GM19193 (cell line): ENCODE measurements around the gene SDK2.

Experiments
- POLR2A ChIP-seq: IDR thresholded peaks from 4 replicates; pipeline ENCODE4 v1.6.1; 2011; ENCODE audit not compliant: insufficient read depth, insufficient read length; ENCODE audit errors: extremely low read depth

Gene SDK2

DNA sequence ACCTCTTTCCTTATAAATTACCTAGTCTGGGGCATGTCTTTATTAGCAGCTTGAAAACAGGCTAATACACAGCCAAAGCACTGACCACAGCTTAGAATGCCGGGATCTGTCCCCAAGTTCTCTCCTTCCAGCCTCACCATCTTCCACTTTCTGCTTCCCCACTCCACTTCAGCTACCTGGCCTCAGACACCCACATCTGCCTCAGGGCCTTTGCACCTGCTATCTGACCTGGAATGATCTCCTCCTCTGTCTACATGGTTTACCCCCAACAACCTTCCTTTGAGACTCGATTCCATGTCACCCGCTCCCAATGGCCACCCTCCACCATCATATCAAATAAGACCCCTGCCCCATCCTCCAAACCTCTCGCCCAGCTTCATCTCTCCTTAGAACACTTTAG, 179.8 kb downstream of the SDK2 start:
- no peak for TF ChIP-seq POLR2A

DNA sequence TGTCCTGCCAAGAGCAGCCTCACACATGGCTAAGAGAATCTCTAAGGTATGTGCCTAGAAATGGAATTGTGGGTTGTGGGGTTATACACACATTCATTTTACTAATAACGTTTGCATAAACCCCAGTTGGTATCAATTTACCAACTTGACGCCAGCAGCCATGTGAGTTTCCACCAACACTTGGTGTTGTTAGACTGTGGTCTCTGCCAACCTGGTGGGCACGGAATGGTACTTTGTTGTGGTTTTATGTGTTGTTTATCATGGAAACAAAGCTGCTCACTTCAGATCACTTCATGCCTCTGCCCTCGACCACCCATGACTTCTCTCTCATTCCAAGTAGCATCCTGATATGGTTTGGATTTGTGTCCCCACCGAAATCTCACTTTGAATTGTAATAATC, 180.4 kb downstream of the SDK2 start:
- TF ChIP-seq POLR2A = no peak

DNA sequence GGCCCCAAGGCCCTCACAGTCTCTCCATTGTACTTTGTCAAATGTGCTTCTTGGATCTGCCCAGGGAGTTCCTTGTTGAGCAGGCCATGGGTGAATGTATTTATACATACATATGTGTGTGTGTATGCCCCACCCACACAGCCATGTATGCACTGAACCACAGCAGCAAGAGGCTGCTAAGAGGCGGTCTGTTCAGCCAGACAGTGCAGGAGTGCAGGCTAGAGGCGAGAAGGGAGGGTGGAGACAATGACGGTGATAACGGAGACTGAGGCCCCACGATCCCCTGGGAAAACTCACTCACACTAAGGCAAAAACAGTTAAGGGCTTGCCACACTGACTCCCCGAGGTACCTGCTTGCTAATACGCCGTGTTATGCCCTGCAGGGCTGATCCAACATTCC, 181.4 kb downstream of the SDK2 start:
- TF ChIP-seq POLR2A = no peak

DNA sequence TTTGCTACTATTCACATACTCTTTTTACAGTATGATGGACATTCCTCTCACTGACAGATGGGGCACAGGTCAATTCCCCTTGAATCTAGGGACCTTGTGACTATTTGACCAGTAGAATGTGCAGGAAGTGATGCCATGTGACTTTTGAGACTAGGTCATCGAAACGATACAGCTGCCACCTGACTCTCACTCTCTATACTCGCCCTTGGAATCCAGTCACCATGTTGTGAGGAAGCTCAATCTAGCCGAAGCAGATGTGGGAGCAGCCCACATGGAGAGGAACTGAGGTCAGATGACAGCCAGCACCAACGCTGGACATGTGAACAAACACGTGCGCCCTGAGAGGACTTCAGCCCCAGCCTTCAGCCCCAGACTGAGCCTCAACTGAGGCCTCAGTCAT, 184.3 kb downstream of the SDK2 start:
- TF ChIP-seq POLR2A = no peak

DNA sequence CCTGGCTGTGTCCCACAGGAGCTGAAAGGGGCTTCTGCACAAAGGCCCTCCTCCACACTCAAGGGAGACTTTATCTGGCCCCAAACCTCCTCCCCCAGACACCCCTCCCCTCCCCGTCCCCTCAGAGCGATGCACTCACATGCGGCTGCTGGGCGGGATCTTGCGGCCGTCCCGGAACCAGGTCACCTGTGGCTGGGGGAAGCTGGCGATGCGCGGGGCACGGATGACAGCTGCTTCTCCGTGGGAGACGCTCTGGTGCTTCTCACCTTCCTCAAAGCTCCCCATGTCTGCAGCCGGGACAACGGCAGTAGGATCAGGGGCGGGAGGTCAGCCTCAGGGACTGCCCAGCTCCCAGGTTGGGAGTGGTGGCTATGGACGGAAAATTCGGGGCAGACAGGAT, 188.5 kb downstream of the SDK2 start:
- TF ChIP-seq POLR2A = no peak

DNA sequence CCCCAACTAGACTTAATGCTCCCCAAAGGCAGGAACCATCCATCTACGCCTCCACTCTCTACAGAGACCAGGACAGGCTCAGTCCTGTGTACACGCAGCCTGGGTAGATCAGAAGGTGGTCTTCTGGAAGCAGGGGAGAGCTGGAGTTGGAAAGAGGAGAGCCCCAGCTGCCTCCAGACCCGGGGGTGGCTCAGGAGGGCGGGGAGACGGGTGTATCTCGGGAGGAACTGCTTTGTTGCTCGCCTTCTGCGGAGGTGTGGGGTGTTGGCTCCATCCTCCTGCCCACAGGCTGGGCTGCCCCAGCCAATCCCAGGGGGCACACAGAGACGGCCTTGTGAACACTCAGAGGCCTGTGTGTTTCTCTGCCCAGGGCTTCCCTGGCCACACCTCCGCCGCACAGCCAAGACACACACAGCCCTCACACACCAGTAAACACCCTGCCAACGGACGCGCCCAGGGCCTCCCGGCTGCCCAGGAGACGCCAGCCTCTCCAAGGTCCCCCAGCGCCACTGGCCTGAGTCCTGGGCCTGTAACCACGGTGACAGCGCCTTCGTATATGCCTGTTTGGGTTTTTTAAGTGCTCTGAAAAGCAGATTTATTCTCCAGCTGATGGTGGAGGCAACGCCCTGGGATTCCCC, 189.1 kb downstream of the SDK2 start:
- no peak for TF ChIP-seq POLR2A

DNA sequence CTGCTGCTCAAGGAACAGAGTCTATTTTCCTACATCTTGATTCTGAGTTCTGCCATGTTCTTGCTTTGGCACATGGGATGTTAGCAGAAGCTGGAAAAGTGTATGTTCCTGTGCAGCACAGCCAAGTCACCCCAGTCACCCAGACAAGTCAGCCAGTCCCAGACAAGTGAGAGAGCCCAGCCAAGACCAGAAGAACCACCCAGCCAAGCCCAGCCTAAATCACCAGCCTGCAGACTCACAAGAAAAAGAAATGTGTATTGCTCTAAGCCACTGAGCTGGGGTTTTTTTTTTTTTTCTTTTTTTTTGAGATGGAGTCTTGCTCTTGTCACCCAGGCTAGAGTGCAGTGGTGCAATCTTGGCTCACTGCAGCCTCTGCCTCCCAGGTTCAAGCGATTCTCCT, 191.2 kb downstream of the SDK2 start:
- no peak for TF ChIP-seq POLR2A

DNA sequence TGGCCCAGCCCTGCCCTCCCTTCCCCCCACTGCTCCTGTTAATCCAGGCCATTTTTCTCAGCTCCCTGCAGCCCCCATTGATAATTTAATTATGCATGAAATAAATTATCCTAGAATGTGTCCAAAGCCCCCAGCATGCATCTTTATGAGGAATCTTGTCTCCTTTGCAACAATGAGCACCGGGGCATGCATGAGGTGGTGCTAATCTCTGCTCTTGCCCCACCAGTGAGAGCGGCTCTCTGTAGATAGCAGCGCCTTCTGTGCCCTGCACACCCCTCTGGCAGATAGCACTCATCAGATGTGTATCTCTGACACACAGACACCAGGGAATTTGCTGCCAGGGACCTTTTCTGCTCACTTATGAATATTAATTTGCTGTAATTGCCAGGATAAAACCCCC, 192.2 kb downstream of the SDK2 start:
- TF ChIP-seq POLR2A = no peak

DNA sequence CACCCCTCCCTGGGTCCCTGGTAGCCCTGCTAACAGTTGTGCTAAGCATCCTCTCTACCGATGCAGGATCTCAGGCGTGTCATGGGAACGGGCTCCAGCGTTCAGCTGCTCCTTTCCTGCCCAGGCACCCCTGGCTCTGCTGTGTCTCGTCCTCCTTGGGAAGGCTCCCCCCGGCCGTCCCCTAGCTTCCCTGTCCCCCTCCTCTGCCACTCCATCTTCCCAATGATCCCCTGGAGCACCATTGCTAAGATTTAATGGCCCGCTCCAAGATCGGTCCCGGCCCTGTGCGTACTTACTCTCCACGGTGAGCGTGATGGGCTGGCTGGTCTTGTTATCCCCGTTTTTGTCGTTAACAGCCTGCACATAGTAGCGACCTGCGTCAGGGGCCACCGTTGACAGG, 196.9 kb downstream of the SDK2 start:
- TF ChIP-seq POLR2A = no peak

DNA sequence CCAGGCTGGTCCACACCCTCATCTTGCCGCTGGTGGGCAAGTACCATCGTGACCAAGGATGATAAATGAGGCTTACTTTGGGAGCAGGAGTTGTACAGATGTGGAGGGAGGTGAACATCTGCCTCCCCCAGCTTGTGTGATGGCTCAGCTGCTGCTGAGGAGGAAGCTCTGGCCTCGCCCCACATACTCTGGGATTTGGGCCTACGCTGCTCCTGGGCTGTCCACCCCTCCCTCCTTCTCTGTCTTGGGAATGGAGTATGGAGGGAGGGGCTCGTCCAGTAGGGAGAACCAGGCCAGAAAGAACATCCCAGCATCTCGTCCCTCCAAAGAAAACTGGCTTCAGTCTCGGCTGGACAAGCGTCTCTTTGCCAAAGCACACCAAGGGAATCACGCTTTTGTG, 197.6 kb downstream of the SDK2 start:
- no peak for TF ChIP-seq POLR2A

DNA sequence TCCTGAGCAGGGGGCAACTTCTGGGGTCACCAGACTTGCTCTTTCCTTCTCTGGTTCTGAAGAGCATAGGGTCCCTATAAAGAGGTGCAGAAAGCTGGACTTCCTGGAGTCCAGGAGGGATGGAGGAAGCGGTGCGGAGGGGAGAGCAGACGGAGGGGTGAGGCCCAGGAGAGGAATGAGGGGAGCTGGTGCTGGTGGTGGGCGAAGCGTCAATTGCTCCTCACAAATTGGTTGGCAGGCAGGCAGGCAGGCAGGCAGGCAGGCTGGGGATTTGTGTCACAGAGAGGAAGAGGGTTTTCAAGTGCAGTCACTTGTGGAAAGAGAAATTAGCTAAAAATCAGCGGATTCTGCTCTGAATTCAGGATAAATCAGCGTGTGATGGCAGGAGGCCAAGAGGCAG, 198.8 kb downstream of the SDK2 start:
- TF ChIP-seq POLR2A = no peak

DNA sequence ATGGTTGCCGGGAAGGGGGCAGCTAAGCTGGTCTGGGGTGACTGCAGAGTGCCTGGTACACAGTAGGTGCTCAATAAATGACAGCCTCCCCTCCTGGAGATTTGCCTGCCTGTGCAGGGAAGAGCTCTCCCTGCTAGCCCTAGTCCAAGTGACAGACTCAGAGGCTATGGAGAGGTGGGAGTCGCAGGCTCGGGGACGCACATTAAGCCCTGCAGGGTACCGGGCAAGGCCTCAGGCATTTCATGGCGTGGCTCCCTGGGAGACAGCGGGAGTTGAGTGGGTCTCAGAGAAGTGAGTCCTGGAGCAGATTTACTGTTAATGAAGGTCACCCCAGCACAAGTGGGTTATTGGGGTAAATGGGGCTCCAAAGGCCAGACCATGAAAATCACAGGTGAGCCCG, 200.2 kb downstream of the SDK2 start:
- TF ChIP-seq POLR2A = no peak

DNA sequence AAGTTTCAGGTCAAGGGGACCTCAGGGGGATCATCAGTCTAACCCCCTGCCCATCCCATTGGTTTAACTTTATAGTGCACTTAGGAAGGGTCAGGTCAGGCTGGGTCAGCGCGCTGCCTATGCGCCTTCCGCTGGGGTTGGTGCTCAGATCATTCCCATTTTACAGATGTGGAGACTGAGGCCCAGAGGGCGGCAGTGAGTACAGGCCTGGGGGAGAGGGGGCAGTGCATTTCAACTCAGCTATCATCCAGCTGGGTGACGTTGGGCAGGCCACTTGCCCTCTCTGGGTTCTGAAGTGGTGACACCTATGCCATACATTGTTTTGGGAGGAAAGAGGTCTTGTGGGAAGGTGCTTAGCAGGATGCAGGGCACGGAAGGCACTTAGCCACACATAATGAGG, 204.6 kb downstream of the SDK2 start:
- TF ChIP-seq POLR2A = no peak

DNA sequence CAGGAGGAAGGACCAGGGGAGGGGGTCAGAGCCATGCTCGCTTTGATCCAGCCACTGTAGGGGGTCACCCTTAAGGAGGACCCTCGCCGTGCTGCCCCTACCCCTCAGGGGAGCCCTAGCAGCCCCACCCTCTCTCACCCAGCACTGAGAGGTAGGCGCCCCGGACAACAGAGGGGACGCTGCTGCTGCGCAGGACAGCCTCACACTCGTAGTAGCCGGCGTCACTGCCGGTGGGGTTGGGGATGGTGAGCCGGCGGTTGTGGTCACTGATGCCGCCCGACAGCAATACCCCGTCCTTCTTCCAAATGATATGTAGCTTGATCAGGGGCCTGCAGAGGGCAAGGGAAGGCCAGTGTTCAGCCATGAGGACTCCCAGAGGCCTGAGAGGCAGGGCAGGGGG, 206.4 kb downstream of the SDK2 start:
- TF ChIP-seq POLR2A = no peak

DNA sequence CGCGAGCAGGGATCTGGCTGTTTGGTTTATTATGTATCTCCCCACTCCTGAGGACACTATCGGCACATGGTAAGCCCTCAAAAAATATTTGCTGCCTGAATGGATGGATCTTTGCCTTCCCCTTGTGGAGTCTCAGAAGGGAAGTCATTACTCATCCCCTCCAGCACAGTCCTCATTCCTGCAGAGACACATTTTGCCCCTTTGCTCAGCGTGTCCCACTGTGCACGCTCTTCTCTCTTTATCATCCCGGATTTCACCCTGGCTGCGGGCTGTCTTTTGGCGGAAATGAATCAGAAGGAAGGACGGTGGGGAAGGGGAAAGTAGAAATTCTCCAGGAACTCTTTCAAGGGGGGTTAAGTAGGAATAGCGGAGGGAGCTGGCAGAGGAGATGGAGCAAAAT, 207.3 kb downstream of the SDK2 start:
- no peak for TF ChIP-seq POLR2A

DNA sequence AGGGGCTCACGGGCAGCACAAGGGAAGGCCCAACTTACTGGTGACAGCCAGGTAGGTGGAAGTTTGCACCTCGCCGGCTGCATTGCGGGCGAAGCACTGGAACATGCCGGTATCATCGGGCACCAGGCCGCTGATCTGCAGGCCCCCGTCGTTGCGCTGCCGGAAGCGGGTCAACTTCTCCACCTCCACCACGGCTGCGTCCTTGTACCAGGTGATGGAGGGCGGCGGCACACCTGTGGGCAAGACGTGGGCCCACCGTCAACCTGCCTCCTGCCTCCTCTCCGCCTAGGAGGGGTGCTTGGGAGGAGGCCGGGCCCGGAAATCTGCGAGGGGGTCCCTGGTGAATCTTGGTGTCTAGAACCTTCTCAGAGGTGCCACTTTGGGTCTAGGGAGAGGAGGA, 208.8 kb downstream of the SDK2 start:
- TF ChIP-seq POLR2A = no peak

DNA sequence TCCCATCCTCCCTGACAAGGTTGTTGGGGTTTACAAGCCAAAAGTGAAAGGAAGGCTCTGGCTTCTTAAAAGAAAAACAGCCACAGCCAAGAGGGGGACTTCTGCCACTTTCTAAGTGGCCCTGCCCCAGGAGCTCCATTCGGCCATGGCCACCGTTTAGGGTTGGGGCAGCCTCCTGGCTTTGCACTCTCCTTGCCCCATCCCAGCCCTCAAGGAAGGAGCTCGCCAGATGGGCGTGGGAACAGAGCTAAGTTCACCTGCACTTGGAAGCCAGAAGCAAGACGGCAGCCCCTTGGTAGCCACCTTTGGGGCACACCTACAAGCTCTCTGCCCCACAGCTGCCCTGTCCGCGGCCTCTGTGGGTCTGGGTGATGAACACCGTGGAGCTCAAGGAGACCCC, 210.1 kb downstream of the SDK2 start:
- no peak for TF ChIP-seq POLR2A
